ENCODE measurements around the gene TSNAXIP1. TPM values are rescaled to one million over a fixed set of nuclear protein-coding genes. Genes with fewer than 3 reads are reported as not detected.

TSNAXIP1 gene
- total and polyA plus RNA-seq, 9 donors: 2.4 to 13.1 (median 3.2) TPM

DNA sequence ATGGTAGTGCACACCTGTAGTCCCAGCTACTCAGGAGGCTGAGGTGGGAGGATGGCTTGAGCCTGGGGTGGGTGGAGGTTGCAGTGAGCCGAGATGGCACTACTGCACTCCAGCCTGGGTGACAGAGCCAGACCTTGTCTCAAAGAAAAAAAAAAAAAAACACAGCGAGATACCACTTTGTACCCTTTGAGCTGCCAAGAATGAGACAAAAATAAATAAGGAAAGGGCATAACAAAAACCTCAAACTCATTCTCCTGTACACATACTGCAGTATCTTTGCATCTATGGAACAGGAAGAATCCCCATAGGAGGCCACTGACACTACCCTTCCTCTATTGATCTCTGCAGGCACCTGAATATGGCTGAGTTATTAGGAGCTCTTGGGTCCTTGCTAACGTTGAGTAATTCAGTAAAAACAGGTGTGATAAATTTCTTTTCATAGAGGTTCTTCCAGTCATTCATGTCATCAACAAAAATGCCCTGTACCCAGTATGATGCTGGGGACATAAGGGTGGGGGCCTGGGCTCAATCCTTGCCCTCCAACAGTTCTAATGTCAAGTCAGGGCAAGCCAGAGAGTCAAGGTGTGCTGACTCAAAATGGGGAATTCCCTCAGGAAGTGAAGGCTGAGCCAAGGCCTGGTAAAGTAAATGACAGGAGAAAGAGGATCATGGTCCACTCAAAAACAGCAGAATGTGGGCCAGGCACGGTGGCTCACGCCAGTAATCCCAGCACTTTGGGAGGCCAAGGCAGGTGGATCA is 27.3 kb upstream of the TSNAXIP1 start:
- Histone ChIP-seq H3K27me3 (no peaks in the 10 kb centered on the region), H3K4me3 (no peak overlapping the region), H3K4me1 (ENCODE audit: insufficient read depth) (peaks cover under 1% of the 10 kb centered on the region), H3K36me3 (no peaks in the 10 kb centered on the region), H3K27ac (no peak overlapping the region), H3K9me3 (no peaks in the 10 kb centered on the region)
- intact Hi-C loops (cut with DNase I): loop anchor here in 1 of 4 donors (10.0 kb wide), 1 partner anchor 1155 kb away; no protein-coding TSS in a partner anchor
- no peak for DNase-seq
- no peak for TF ChIP-seq EP300 (IDR thresholded peaks at IDR 0.05)
- TF ChIP-seq, protein P1, sequence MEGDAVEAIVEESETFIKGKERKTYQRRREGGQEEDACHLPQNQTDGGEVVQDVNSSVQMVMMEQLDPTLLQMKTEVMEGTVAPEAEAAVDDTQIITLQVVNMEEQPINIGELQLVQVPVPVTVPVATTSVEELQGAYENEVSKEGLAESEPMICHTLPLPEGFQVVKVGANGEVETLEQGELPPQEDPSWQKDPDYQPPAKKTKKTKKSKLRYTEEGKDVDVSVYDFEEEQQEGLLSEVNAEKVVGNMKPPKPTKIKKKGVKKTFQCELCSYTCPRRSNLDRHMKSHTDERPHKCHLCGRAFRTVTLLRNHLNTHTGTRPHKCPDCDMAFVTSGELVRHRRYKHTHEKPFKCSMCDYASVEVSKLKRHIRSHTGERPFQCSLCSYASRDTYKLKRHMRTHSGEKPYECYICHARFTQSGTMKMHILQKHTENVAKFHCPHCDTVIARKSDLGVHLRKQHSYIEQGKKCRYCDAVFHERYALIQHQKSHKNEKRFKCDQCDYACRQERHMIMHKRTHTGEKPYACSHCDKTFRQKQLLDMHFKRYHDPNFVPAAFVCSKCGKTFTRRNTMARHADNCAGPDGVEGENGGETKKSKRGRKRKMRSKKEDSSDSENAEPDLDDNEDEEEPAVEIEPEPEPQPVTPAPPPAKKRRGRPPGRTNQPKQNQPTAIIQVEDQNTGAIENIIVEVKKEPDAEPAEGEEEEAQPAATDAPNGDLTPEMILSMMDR (IDR thresholded peaks at IDR 0.05): no peak
- TF ChIP-seq POLR2A (IDR thresholded peaks at IDR 0.05): no peak
- 79 to 82% (median 81%) methylated on average over 5 of the region's 5 CpGs for WGBS, 3 donors

DNA sequence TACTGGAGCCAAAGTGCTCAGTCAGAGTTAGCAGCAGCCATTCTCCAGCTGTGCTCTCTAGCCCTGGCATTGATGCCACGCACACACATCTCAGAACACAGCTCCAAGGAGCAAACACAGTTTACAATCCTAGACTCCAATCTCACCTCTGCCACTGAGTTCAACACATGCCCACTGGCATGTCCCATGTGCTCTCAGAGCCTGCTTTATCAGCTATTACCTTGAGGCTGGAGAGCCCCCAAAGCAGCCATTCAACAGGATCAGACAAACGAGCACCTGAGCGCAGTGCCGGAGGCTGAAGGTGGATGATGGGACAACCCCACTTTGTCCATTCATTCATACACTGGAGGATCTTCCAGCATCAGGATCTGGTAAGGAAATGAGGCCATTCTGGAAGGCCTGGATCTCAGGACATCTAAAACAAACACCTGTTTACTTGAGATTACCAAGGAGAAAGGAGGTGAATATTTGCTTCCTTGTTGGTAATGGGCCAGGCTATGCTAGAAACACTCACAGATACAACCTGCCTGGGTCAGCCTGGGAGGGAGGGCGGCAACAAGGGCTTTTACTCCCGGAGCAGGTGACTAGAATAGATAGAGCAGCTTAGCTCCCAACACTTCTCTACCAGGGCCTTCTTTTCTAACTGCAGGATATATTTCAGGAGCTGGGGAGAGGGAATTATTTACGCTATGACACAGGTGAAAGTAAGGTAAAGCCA is 25.7 kb upstream of the TSNAXIP1 start:
- intact Hi-C loops (cut with DNase I): no loop called here
- TF ChIP-seq, protein P1 (IDR thresholded peaks at IDR 0.05): no peak
- TF ChIP-seq POLR2A (IDR thresholded peaks at IDR 0.05) (no peak), EP300 (IDR thresholded peaks at IDR 0.05) (no peak)
- Histone ChIP-seq H3K27me3 (no peaks in the 10 kb centered on the region), H3K36me3 (no peaks in the 10 kb centered on the region), H3K9me3 (no peaks in the 10 kb centered on the region), H3K4me3 (no peak overlapping the region), H3K27ac (no peak overlapping the region), H3K4me1 (ENCODE audit: insufficient read depth) (no peaks in the 10 kb centered on the region)
- DNase-seq: no peak
- 88 to 93% (median 91%) methylated on average over 7 of the region's 7 CpGs for WGBS, 3 donors

DNA sequence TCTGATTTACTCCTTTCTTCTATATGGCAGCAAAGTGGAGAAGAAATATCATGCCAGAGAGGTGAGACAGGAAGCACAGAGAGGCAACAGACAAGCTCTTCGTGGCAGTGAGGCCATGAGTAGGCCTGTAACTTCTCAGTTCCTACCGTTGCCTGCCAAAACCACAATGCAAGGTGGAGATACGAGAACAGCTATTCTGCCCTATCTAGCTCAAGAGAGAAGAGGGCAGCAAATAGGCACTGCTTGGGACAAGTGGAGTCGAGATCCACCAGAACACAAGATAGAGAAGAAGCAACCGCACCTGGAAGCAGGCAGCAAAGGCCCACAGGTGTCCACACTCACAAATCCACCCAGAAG is 25.1 kb upstream of the TSNAXIP1 start:
- Histone ChIP-seq H3K4me3 (no peak overlapping the region), H3K9me3 (no peaks in the 10 kb centered on the region), H3K27me3 (no peaks in the 10 kb centered on the region), H3K36me3 (no peaks in the 10 kb centered on the region), H3K27ac (no peak overlapping the region), H3K4me1 (ENCODE audit: insufficient read depth) (no peaks in the 10 kb centered on the region)
- WGBS, 3 donors: 82 to 91% (median 85%) methylated on average over 5 of the region's 5 CpGs
- TF ChIP-seq EP300 (IDR thresholded peaks at IDR 0.05) (no peak), POLR2A (IDR thresholded peaks at IDR 0.05) (no peak)
- TF ChIP-seq, protein P1 (IDR thresholded peaks at IDR 0.05): no peak
- DNase-seq: no peak
- intact Hi-C loops (cut with DNase I): no loop called here

DNA sequence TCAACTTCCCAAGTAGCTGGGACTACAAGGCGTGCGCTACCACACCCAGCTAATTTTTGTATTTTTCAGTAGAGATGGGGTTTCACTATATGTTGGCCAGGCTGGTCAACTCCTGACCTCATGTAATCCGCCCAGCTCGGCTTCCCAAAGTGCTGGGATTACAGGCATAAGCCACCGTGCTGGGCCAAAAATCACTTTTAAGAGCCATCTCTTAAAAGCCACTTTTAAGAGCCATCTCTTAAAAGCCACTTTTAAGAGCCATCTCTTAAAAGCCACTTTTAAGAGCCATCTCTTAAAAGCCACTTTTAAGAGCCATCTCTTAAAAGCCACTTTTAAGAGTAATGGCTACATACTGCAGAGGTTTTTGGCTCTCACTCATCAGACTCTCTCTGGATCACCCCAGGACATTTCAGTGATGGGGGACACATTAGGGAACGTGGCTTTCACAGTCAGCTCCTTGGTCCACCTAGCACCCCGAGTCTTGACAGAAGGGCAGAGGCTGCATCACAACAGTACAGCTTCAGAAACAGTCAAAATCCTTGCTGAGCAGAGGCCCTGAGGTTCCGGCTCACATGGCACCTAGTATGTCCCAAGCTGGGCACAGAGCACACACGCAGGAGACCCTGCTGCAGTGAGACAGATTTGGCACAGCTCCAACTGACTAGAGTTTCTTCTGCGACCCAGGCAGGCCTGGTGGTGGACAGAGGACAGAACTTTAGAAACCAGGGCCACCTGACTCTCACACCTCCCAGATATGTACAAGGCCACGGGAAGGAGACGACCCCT is 23.9 kb upstream of the TSNAXIP1 start:
- Histone ChIP-seq H3K27ac (no peak overlapping the region), H3K36me3 (no peaks in the 10 kb centered on the region), H3K27me3 (no peaks in the 10 kb centered on the region), H3K4me3 (no peak overlapping the region), H3K9me3 (no peaks in the 10 kb centered on the region), H3K4me1 (ENCODE audit: insufficient read depth) (no peaks in the 10 kb centered on the region)
- intact Hi-C loops (cut with DNase I): no loop called here
- 89 to 93% (median 90%) methylated on average over 12 of the region's 12 CpGs for WGBS, 3 donors
- DNase-seq: no peak
- TF ChIP-seq EP300 (IDR thresholded peaks at IDR 0.05): no peak
- TF ChIP-seq, protein P1 (IDR thresholded peaks at IDR 0.05): no peak
- no peak for TF ChIP-seq POLR2A (IDR thresholded peaks at IDR 0.05)
